GM19467 (cell line): ENCODE results near the gene DSTN.
"Not testable (repeated sequence)": the region's sequence is repeated elsewhere in the genome, so short reads cannot be mapped to it uniquely, and the experiment has no call there.

Source experiments
- ATAC-seq: cut with Tn5 transposase; IDR thresholded peaks from one replicate; pipeline ENCODE4 v1.9.1; 2021; ENCODE audit warnings: mild to moderate bottlenecking, moderate library complexity; ENCODE audit not compliant: unreplicated experiment

The DSTN gene

DNA sequence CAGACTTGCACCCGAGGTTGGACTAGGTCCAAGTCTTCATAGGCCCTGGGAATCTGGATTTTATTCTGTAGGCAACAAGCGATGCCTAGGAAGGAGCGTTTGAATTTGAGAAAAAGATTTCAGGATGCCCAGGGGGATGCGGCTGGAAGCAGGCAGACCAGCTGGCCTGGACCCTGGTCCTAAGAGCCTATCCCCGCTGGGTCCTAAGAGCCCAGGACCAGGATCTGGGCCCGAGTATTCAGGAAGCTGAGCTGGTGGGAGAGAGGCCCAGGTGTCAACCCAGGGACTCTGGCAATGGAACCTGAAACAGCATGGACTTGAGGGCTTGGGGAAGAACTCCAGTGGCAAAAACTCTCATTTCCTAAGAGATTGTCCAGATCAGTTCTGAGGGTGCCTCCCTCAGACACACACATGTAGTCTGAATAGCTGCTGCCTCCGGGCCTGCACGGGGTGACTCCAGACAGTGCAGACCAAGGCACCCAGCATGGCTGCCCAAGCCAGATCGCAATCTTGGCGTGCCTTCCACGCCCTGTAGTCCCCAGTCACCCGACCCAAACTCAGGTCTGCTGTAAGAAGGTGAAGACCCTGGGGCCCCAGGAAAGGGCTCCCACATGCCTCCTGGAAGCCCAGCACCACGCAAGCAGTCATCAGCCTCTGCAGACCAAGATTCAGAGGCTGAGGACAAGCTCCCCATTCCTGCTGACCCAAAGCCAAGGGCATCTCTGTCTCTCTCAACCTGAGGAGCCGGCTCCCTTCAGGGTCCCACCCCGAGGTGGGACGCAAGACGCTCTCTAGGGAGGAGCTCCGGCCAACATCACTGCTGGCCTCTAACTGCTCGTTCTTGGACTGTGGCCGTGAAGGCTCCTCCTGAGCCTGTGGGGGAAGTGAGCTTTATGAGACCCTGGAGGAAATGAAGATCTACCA, 77.8 kb downstream of the DSTN start:
- ATAC-seq = no peak

DNA sequence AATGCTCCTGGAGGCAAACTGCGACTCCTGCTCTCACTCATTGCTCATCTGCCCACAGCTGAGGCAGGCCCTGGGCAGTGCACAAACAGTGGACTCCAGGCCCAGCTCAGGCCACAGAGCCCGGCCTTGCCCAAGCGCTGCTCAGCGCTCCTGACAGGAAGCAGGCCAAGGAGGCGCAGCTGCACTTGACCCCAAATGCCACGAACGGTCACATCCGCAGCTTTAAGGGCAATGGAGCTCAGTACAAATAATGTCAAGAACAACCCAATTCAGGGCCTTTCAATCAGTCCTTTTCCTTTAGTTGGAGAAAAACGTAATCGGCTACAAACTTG, 78.4 kb downstream of the DSTN start:
- ATAC-seq = no peak

DNA sequence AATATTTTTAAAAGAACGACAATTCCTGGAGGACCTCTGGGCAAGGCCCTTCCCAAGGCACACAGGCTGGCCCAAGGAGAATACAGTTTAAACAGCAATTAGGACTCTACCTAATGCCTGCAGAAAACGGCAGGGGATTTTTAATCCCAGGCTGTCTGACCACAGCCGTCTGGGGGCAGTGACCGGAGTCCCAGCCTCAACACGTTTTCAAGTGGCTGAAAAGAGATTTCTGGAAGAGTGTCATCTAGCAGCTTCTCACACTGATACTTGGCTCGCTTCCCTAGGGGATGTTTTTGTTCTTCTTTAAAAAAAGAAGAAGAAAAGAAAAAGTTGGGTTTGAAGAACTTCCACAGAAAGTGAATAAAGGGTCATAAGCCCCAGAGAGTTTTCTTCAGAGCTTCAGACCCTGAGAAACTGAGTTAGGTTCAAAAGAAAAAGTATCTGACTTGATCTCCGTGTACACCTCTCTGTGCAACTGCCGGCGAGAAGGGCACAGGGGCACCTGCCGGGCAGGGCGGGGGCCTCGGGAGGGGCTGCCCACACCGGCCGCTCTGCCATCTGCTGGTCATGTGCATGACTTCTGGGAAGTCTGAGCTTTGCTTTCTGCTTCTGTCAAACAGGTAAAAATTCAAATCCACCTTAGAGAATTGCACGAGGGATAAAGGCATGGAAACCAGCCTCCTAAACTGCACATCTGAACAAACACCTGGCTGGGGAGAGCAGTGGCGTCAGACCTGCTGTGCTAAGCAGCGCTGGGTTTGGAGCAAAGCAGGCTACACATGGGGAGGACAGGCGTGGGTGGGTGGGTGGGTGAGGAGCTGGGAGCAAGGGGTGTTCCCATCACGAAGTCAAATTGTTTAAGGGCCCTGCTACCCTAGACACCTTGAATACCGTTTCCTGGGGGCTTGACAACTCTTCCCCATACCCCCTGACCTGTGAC, 79.2 kb downstream of the DSTN start:
- no peak for ATAC-seq

DNA sequence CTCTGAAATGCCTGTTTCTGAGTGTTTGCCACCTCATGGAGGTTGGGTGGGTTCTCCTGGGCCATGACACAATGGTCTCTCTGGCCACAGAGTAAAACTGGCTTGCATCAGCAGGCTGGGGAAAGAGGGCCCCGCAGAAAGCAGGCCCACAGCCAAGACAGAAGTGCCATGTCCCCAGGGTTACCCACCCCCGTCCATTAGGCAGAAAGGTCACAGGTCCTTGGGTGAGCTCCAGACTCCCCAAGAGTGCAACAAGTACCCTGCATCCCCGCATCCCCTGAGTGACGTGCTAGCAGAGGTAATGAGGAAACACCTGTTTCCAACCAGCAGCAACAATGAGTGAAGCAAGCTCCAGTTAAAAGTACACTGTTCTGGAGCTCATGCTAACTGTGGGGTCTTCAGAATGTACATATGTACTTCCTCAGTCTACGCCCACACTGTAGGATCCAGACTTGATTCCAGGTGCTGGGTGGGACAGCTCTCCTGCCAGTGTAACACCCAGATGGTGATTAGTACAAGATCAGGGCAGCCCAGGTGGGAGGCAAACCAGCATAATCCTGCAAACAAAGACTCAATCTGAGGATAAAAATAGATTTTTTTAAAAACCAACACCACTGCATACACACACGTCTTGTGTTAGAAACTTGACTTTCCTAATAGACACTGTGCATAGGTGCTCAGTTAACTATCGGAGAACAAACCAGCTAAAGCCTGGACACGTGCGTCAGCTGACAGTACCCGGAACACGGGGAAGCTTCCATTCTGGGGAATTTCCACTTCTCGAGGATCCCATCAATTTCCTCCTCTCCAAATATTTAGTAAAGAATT, 80.6 kb downstream of the DSTN start:
- ATAC-seq = no peak

DNA sequence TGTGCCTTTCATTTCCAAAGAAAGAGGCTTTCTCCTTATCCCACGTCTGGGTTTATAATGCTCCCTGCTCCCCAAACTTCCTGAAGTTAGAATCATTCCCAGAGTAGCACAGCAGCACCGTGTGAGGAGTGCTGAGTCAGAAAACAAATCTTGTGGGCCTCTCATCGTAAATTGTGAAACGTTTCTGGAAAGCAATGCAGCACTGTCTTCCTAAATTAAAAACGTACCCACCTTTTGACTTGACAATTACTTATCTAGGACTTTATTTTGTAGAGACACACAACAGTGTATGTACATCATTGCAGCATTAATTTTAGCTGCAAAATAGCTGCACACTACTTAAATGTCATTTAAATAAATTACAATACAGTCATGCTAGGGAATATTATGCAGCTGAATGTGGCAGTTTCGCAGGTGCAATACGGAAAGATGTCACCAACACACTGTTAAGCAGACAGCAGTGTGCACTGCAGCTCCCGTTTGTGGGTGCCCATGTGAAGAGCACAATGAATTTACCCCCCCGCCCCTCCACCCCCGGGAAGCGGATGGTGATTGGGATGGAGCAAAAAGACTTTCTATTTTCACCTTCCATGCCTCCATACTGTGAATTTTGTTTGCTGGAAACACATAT, 81.4 kb downstream of the DSTN start:
- ATAC-seq = no peak

DNA sequence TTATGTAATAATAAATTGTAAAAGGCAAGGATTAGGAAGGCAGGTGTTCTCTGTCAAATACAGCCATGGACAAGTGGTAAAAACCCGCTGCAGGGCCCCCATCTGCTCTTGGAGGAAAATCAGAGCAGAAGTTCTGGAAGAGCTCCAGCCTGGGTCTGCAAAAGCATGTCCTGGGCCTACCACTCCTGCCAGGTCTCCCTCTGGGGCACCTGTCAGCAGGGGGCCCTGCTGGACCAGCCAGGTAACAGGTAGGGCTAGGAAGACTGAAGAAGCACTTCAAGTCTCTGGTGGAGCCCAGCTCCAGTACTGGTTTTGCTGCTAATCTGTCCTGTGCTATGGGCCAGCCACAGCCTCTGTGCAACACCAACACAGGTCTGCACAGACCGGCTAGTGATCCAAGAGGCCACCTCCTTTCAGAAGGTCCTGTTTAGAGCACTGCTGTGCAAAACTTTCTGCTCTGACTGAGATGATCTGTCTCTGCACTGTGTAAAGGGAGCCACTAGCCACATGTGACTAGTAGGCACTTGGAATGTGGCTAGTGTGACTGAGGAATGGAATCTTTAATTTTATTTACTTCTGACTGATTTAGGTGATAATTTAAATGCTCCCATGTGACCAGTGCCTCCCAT, 82.0 kb downstream of the DSTN start:
- ATAC-seq = no peak

DNA sequence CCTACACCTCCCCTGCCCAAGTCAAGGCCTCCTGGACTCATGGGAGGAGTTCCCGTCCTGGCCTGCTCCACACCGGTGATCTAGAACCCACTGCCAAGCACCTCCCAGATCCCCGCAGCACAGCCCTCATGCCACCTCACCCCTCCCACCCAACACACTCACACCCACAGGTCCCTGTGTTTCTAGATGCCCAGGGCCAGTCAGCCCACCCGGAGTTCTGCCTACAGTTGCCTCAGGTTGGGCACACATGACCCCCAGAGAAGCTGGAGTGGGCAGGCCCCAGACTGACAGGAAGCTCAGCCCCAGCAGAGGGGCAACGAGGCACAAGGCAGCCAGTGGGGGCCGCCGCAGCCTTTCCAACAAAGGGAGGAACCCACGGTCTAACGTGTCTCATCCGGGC, 82.5 kb downstream of the DSTN start:
- ATAC-seq = no peak

DNA sequence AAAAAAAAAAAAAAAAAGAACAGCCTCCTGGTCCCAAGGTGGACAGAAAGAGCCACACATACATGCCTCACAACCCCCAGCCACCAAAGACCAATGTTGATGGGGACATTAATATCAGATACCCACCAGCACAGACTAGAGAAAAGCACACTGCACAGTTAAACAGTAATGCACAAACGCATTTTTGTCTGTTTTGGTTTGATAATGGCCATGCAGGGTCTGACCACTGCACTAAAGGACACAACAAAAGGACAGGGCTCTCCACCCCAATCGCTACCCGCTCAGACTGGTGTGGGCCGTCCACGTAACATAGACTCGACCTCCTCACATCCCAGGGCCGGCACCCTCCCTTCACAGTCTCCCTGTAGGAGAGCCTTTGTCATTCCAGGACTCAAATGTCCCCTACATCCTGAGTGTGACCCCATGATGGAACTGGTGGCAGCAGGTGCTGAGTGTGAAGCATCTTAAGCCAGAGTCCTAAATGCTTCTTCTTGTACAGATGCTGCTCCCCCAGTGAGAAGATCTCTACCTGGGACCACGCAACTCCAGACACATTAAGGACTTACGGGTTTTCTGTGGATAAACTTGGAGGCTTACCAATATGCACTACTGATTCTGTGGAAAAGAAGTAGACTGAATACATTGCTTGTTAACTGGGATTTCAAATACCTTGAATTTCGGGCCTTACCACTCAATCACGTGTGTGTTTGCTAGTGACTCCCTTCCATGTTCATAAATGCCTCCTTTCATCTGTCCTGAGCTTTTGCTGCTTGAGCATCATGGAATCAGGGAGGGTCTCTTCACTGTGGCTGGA, 84.2 kb downstream of the DSTN start:
- no peak for ATAC-seq

DNA sequence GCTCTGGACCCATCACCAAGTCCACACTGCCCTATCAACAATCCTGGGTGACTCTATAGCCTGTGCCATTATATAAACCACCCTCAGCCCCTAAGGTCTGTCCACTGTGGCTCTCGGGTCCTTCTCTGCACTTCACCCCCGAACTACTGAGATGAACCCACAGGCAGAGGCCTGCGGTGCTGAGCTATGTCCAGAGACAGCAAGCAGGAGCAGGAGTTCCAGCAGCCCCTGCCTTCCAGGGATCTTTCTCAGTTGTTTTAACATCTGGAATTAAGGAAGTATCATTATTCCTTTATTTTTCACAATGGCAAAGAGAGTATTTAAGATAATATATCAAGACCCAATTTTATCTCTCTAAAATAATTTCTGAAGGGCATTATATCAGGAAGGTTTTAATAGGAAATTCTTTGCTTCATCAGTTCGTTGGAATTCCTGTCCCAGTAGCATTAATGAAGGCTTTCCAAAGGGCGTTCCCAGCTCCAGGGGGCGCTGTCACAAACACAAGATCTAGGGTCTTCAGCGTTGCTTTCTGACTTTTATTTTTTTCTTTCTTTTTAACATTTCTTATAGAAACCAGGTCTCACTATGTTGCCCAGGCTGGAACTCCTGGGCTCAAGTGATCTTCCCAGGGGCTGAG, 84.9 kb downstream of the DSTN start:
- no peak for ATAC-seq

DNA sequence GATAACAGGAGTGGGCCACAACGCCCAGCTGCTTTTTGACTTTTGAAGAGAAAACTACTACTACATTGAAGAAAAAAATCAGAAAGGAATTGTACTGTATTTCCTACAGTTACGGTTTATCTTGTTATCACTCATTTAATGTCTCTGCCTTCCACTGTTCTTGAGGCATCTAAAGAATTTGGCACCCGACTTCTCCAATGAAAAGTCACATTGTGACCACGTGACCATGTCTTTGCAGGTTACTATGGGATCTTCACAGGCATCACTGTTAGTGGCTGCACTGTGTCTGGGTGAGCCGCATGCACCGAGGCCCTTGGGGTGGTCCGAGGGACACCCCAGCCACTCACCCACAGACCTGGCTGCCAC, 85.4 kb downstream of the DSTN start:
- no peak for ATAC-seq

DNA sequence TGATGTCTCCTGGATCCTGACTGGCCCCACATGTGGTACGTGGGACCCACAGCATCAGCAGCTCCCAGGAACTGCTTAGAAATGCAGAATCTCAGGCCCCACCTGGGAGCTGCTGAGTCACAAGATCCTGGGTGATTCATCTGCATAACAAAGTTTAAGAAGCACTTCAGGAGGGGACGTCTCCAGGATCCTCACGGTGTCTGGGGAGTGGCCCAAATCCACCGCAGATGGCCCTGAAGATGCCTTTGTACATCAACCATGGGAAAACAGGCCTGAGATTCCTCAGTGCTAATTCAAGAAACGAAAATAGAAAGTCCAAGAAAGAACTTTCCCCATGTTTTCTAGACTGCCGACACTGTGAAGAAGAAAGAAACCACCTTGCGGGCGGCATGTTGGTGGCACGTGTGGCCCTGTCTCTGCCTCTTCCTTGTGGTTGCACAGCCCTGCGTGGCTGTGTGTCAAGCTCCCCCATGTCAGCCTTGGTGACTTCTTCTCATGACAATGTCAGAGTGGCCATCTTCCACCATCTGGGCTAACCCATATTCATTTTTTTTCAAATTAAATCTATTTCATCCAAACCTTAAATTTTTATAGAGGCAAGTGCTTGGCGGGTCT, 86.1 kb downstream of the DSTN start:
- no peak for ATAC-seq

DNA sequence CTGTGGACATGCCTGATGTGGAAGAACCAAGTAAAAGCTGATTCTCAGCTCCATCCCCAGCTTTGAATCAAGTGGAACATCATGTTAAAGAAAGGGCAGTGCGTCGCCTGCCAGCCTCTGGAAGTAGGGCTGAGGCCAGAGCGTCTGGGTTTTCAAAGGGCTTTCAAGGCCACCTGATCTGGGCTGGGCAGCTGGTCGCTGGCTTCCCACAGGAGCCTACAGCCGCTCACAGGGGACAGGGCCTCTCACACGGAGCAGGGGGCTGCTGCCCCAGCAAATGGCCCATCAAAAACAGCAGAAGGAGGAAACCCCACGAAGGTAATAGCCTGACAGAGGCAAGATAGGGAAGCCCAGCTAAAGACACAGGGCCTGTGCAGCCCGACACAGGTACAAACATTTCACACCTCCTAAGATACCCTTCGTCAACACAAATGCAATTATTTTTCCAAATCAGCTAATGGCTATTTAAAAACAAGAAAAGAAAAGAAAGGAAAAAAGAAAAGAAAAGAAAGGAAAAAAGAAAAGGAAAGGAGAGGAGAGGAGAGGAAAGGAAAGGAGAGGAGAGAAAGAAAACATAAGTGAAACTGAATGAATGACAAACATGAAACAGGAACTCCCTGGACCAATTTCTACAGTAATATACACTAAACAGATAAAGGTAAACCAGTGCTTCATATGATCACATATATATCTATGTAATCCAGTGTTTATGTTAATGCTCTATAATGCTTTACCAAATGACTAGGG, 87.4 kb downstream of the DSTN start:
- ATAC-seq = no peak

DNA sequence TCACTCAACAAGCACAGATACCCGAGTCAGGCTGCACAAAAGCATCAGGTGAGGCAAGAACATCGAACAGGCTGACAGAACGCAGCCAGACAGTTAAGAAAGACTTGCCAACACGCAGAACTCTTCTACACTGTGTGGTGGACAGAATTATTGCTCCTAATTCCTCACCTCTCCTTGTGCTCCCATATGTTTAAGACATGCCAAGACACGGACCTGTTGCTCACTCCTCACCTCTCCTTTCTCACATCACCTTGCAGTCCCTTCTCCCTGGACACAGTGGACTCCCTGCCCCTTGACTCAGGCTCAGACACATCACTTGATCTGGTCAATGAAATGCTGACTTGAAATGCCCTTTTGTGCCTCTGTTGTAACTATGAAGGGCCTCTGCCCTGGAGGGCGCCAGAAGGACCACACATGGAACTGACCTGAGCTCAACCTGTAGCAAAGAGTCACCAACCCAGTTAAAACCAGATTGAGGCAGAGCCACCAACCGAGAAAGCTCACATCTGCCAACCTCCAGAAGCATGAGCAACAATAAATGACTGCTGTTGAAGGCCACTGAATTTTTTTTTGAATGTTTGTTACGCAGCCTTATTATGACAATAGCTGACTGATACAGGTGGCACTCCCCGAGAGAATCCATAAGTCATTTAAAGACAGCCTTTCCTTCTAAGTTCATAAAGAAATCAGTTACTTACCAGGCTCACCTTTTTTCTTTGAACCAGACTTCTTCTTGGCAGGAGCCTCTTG, 88.2 kb downstream of the DSTN start:
- no peak for ATAC-seq

DNA sequence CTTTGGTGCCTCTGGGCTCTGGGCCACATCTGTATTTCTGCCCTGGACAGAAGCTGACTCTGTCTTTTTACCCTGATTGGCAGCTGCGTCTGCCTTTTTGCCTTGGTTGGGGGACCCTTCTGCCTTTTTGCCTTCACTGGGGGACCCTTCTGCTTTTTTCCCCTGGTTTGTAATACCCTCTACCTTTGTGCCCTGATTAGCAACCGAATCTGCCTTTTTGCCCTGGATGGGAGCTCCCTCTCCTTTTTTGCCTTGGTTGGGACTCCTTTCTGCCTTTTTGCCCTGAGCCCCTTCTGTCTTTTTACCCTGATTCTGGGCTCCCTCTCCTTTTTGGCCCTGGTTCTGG, 88.7 kb downstream of the DSTN start:
- no peak for ATAC-seq

DNA sequence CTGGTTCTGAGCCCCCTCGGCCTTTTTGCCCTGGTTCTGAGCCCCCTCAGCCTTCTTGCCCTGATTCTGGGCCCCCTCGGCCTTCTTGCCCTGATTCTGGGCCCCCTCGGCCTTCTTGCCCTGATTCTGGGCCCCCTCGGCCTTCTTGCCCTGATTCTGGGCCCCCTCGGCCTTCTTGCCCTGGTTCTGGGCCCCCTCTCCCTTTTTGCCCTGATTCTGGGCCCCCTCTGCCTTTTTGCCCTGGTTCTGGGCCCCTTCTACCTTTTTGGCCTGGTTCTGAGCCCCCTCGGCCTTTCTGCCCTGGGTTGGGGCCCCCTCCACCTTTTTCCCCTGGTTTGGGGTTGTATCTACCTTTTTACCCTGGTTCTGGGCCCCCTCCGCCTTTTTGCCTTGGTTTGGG, 89.5 kb downstream of the DSTN start:
- not testable (repeated sequence) for ATAC-seq
